Neural cell (in vitro differentiated cells): ENCODE data around the gene ESPL1.

Source experiments
- EP300 ChIP-seq: fragments of 450-650 bp; conservative IDR thresholded peaks from 2 replicates; pipeline ENCODE4 v1.6.1; 2014; ENCODE audit warnings: antibody characterized with exemption, mild to moderate bottlenecking, moderate library complexity; ENCODE audit not compliant: poor library complexity, severe bottlenecking
- EZH2 ChIP-seq: fragments of 200-600, 300-800 bp; shearing (Covaris generic), sonication (generic); IDR thresholded peaks from 2 replicates; pipeline ENCODE4 v1.6.1; 2014; ENCODE audit warnings: antibody characterized with exemption, low read length, borderline replicate concordance, mild to moderate bottlenecking; ENCODE audit not compliant: insufficient read depth, poor library complexity, severe bottlenecking
- POLR2AphosphoS5 ChIP-seq: IDR thresholded peaks from 2 replicates; pipeline ENCODE4 v1.6.1; 2012
- RAD21 ChIP-seq: fragments of 450-650 bp; conservative IDR thresholded peaks from 2 replicates; pipeline ENCODE4 v1.6.1; 2014; ENCODE audit warnings: antibody characterized with exemption, mild to moderate bottlenecking, moderate library complexity
- REST ChIP-seq: IDR thresholded peaks from 2 replicates; pipeline ENCODE4 v1.6.1; 2012; ENCODE audit warnings: borderline replicate concordance
- TF ChIP-seq, protein P1 (sequence below): fragments of 450-650 bp; IDR thresholded peaks from 2 replicates; pipeline ENCODE4 v1.5.1; 2014; ENCODE audit warnings: antibody characterized with exemption, mild to moderate bottlenecking, moderate library complexity; ENCODE audit not compliant: poor library complexity, severe bottlenecking

DNA sequence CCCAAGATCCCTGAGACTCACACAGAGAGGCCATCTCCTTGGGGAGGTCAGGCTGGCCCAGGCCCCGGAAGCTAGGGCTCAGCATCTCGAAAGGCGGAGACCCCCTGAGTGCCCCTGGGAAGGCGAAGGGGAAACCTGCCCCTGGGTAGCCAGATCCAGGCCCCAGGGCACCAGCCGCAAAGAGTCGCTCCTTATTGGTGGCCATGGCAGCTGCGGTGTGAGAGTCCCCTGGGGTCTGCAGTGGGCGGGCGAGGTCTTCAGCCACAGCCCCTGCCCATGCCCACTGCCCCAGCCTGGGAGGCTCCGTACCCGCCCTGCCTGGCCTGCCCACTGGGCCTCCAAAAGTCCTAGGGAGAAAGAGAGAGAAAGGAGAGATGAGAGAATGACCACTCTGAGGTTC, 40.8 kb upstream of the ESPL1 start:
- TF ChIP-seq POLR2AphosphoS5 (no peak), EP300 (no peak), RAD21 (no peak), REST (no peak), EZH2 (no peak)
- TF ChIP-seq, protein P1, sequence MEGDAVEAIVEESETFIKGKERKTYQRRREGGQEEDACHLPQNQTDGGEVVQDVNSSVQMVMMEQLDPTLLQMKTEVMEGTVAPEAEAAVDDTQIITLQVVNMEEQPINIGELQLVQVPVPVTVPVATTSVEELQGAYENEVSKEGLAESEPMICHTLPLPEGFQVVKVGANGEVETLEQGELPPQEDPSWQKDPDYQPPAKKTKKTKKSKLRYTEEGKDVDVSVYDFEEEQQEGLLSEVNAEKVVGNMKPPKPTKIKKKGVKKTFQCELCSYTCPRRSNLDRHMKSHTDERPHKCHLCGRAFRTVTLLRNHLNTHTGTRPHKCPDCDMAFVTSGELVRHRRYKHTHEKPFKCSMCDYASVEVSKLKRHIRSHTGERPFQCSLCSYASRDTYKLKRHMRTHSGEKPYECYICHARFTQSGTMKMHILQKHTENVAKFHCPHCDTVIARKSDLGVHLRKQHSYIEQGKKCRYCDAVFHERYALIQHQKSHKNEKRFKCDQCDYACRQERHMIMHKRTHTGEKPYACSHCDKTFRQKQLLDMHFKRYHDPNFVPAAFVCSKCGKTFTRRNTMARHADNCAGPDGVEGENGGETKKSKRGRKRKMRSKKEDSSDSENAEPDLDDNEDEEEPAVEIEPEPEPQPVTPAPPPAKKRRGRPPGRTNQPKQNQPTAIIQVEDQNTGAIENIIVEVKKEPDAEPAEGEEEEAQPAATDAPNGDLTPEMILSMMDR, result no peak
